IMR-90 (cell line): ENCODE data around the gene NKX2-3. TPM values are rescaled to one million over a fixed set of nuclear protein-coding genes. Genes with fewer than 3 reads are reported as not detected.

ENCODE experiments used
- ATAC-seq: fragments of 200-7000 bp; cut with Tn5 transposase; 2 replicates; pipeline ENCODE4 v1.9.1; 2020; ENCODE audit warnings: low read depth, mild to moderate bottlenecking, moderate library complexity
- BruUV-seq: library from RNA; stranded (reverse); fragments of 400-500 nt; replicated peaks from 2 replicates; lab custom pipeline; 2021; lab: Mats Ljungman, UMichigan
- CTCF ChIA-PET: fragments of 300-600 bp; formaldehyde crosslinking; extraction: SDS; loops from one replicate; lab custom pipeline; 2021; ENCODE audit warnings: antibody characterized with exemption; lab: Yijun Ruan, JAX
- POLR2A ChIA-PET: fragments of 300-600 bp; sonication (Branson Sonifier 250); formaldehyde crosslinking; loops from one replicate; lab custom pipeline; 2022; ENCODE audit warnings: antibody characterized with exemption; ENCODE audit not compliant: unreplicated experiment; lab: Charles Lee
- DNase-seq: peaks from one replicate; pipeline ENCODE4 v3.0.0; 2013
- H2AFZ ChIP-seq: replicated peaks from 2 replicates; pipeline ENCODE3; 2013; ENCODE audit warnings: low read length, mild to moderate bottlenecking; ENCODE audit not compliant: poor library complexity
- H2AK5ac ChIP-seq: 2 replicates; pipeline ENCODE4 v1.6.1; 2013; ENCODE audit warnings: low read depth, low read length, inconsistent platforms
- H2AK9ac ChIP-seq: replicated peaks from 2 replicates; pipeline ENCODE3; 2013; ENCODE audit warnings: mild to moderate bottlenecking, low read depth, low read length, moderate library complexity; ENCODE audit not compliant: poor library complexity
- H2BK120ac ChIP-seq: 2 replicates; pipeline ENCODE4 v1.6.1; 2013; ENCODE audit warnings: low read depth, low read length, inconsistent platforms
- H2BK15ac ChIP-seq: 3 replicates; pipeline ENCODE4 v1.6.1; 2013; ENCODE audit warnings: low read depth, low read length, inconsistent platforms
- H2BK20ac ChIP-seq: 2 replicates; pipeline ENCODE4 v1.6.1; 2013; ENCODE audit warnings: low read depth, mild to moderate bottlenecking, inconsistent platforms, low read length, moderate library complexity
- H2BK5ac ChIP-seq: 2 replicates; pipeline ENCODE4 v1.6.1; 2013; ENCODE audit warnings: mild to moderate bottlenecking, low read depth, low read length, inconsistent platforms; ENCODE audit not compliant: poor library complexity, severe bottlenecking
- H3K14ac ChIP-seq: replicated peaks from 2 replicates; pipeline ENCODE4 v1.6.1; 2013; ENCODE audit warnings: low read depth, low read length, inconsistent platforms
- H3K18ac ChIP-seq: 2 replicates; pipeline ENCODE4 v1.6.1; 2013; ENCODE audit warnings: low read depth, low read length, control low read depth
- H3K23ac ChIP-seq: 2 replicates; pipeline ENCODE4 v1.6.1; 2013; ENCODE audit warnings: low read depth, low read length, inconsistent platforms
- H3K27ac ChIP-seq: 2 replicates; pipeline ENCODE4 v1.5.1; 2013; ENCODE audit warnings: mild to moderate bottlenecking, control low read depth, low read length; ENCODE audit not compliant: insufficient read depth
- H3K27me3 ChIP-seq: 2 replicates; pipeline ENCODE4 v1.6.1; 2013; ENCODE audit warnings: low read length; ENCODE audit not compliant: control insufficient read depth, insufficient read depth
- H3K36me3 ChIP-seq: 2 replicates; pipeline ENCODE4 v1.6.1; 2013; ENCODE audit warnings: low read length, mixed read lengths; ENCODE audit not compliant: control insufficient read depth, insufficient read depth
- H3K4ac ChIP-seq: 2 replicates; pipeline ENCODE4 v1.6.1; 2013; ENCODE audit warnings: low read depth, low read length, inconsistent platforms
- H3K4me1 ChIP-seq: 2 replicates; pipeline ENCODE4 v1.6.1; 2013; ENCODE audit warnings: low read length, mixed read lengths; ENCODE audit not compliant: control insufficient read depth, insufficient read depth
- H3K4me2 ChIP-seq: 2 replicates; pipeline ENCODE4 v1.6.1; 2013; ENCODE audit warnings: low read depth, mild to moderate bottlenecking, control low read depth, low read length, moderate library complexity
- H3K4me3 ChIP-seq: 2 replicates; pipeline ENCODE4 v1.5.1; 2013; ENCODE audit warnings: low read depth, mild to moderate bottlenecking, control low read depth, low read length, moderate library complexity; ENCODE audit not compliant: insufficient read depth
- H3K56ac ChIP-seq: 2 replicates; pipeline ENCODE4 v1.6.1; 2013; ENCODE audit warnings: low read length, inconsistent platforms; ENCODE audit not compliant: insufficient read depth; ENCODE audit errors: extremely low read depth
- H3K79me1 ChIP-seq, 2 experiments: 2 replicates each; pipeline ENCODE4 v1.6.1; 2013; ENCODE audit warnings: low read length in 2 of 2, inconsistent platforms in 1 of 2, low read depth in 1 of 2
- H3K9ac ChIP-seq: 2 replicates; pipeline ENCODE4 v1.6.1; 2013; ENCODE audit warnings: low read depth, low read length, control low read depth
- H3K9me1 ChIP-seq: 2 replicates; pipeline ENCODE4 v1.6.1; 2013; ENCODE audit warnings: low read length, inconsistent platforms; ENCODE audit not compliant: insufficient read depth
- H3K9me3 ChIP-seq: 2 replicates; pipeline ENCODE4 v1.6.1; 2013; ENCODE audit warnings: low read length; ENCODE audit not compliant: control insufficient read depth, insufficient read depth
- H4K20me1 ChIP-seq: 2 replicates; pipeline ENCODE4 v1.6.1; 2013; ENCODE audit warnings: low read length, inconsistent platforms; ENCODE audit not compliant: insufficient read depth
- H4K5ac ChIP-seq: 2 replicates; pipeline ENCODE4 v1.6.1; 2013; ENCODE audit warnings: mild to moderate bottlenecking, low read depth, low read length, control low read depth
- H4K8ac ChIP-seq, 2 experiments: 2 replicates each; pipeline ENCODE4 v1.6.1; 2013; ENCODE audit warnings: low read depth in 2 of 2, low read length in 2 of 2, control low read depth in 1 of 2, inconsistent platforms in 1 of 2
- H4K91ac ChIP-seq: 2 replicates; pipeline ENCODE4 v1.6.1; 2013; ENCODE audit warnings: low read depth, low read length, inconsistent platforms; ENCODE audit not compliant: insufficient read depth
- MXI1 ChIP-seq: IDR thresholded peaks from 2 replicates; pipeline ENCODE4 v1.6.1; 2012; ENCODE audit warnings: low read depth, mild to moderate bottlenecking, low read length, moderate library complexity, borderline replicate concordance
- POLR2A ChIP-seq: IDR thresholded peaks from 2 replicates; pipeline ENCODE4 v1.6.1; 2012; ENCODE audit warnings: mild to moderate bottlenecking, low read depth, low read length
- RFX5 ChIP-seq: IDR thresholded peaks from 2 replicates; pipeline ENCODE4 v1.8.0; 2012; ENCODE audit warnings: low read depth, mild to moderate bottlenecking, low read length, moderate library complexity
- WGBS, 2 experiments: methylation state at CpG; one replicate each; pipeline versions ENCODE4 v1.1.5 to v1.1.7; 2013; ENCODE audit warnings: missing lambda C conversion rate in 2 of 2; ENCODE audit not compliant: insufficient read length in 1 of 2; ENCODE audit errors: extremely low coverage in 2 of 2; 5-methylcytosine and 5-hydroxymethylcytosine counted together
- dilution Hi-C: fragments of 300-500 bp; cut with HindIII; formaldehyde crosslinking; loops from one replicate; pipeline ENCODE4 v1.14.3; 2018; ENCODE audit warnings: low sequenced_read_pairs; ENCODE audit not compliant: unreplicated experiment
- in situ Hi-C: fragments of 300-500 bp; cut with MboI; formaldehyde crosslinking; loops from 3 replicates; pipeline ENCODE4 v1.14.3; 2019; ENCODE audit warnings: low sequenced_read_pairs, inconsistent platforms, mixed read lengths
- intact Hi-C: fragments of 100-400 bp; cut with micrococcal nuclease; formaldehyde crosslinking; loops from 2 replicates; pipeline ENCODE4 v1.10.0; 2022
- polyA plus RNA-seq, 3 experiments: library from polyadenylated mRNA; depleted of rRNA; stranded (reverse); fragments of >200 nt; gene quantifications; 2 replicates each; pipeline ENCODE4 v1.2.3, GENCODE V29; 2012; ENCODE audit warnings: low replicate concordance in 1 of 3
- total RNA-seq: library from RNA; depleted of rRNA; stranded (reverse); fragments of >200 nt; gene quantifications from 2 replicates; pipeline ENCODE4 v1.2.3, GENCODE V29; 2012

NKX2-3 gene
- total and polyA plus RNA-seq, 2 of the 4 experiments (the other 2 are of a cell fraction), result not detected

GRCh38 chr10:99534939-99535763 is 2.4 kb downstream of the NKX2-3 start:
- DNase-seq (no peak), ATAC-seq (peak; percentile 50)
- no peaks in the 10 kb centered on the region for H3K79me1 ChIP-seq
- H3K36me3 ChIP-seq, result no peaks in the 10 kb centered on the region
- H3K56ac ChIP-seq, result no peak overlapping the region
- H4K5ac ChIP-seq, result no peak overlapping the region
- peaks cover 4% of the 10 kb centered on the region; the same call in 1 of the 2 replicates for H3K4me1 ChIP-seq
- no peak overlapping the region for H2BK5ac ChIP-seq
- H2BK15ac ChIP-seq, result no peak overlapping the region
- H4K91ac ChIP-seq, result no peak overlapping the region
- H3K4me3 ChIP-seq, result no peak overlapping the region
- H3K9ac ChIP-seq, result no peak overlapping the region
- H3K23ac ChIP-seq, result no peak overlapping the region
- POLR2A ChIA-PET, result interaction anchor here (0.6 kb wide), 1 partner anchor 23 kb away, joined by 8 read pairs; no protein-coding TSS in a partner anchor
- no peak overlapping the region for H2AK5ac ChIP-seq
- peak overlapping the region; percentile 48; the same call in 1 of the 2 replicates for H3K4me2 ChIP-seq
- no peak overlapping the region for H3K18ac ChIP-seq
- CTCF ChIA-PET, result interaction anchor here (1.5 kb wide), 1 partner anchor 99 kb away, joined by 5 read pairs; no protein-coding TSS in a partner anchor
- intact Hi-C loops (no loop called here), dilution Hi-C loops (no loop called here), in situ Hi-C loops (no loop called here)
- H3K9me1 ChIP-seq, result no peaks in the 10 kb centered on the region
- no peak overlapping the region for H3K27ac ChIP-seq
- no peak overlapping the region for H4K8ac ChIP-seq
- H3K4ac ChIP-seq, result no peak overlapping the region
- peak overlapping the region; percentile 28 for H2AK9ac ChIP-seq
- H3K14ac ChIP-seq, result no peak overlapping the region
- no TSS peak for BruUV-seq
- TF ChIP-seq RFX5 (no peak), MXI1 (no peak), POLR2A (no peak)
- H2BK20ac ChIP-seq, result no peak overlapping the region
- peaks cover 27% of the 10 kb centered on the region for H3K9me3 ChIP-seq
- no peaks in the 10 kb centered on the region; the same call in 1 of the 2 replicates for H4K20me1 ChIP-seq
- H3K27me3 ChIP-seq, result peaks cover 95% of the 10 kb centered on the region
- no peak overlapping the region for H2BK120ac ChIP-seq
- 2% methylated on average over 69 of the region's 100 CpGs; no CpG with 5 or more reads in 1 of the 2 experiments for WGBS, 2 experiments
- peak overlapping the region; percentile 79 for H2AFZ ChIP-seq
